HCT116 (cell line): ENCODE measurements around the gene GNB1L. TPM values are rescaled to one million over a fixed set of nuclear protein-coding genes. Genes with fewer than 3 reads are reported as not detected.

Source experiments
- ATAC-seq: fragments of 200-7000 bp; cut with Tn5 transposase; 2 replicates; pipeline ENCODE4 v1.9.1; 2020; ENCODE audit warnings: mild to moderate bottlenecking, moderate library complexity
- BruUV-seq: library from RNA; stranded (reverse); fragments of 400-500 nt; replicated peaks from 2 replicates; lab custom pipeline; 2021; lab: Mats Ljungman, UMichigan
- CTCF ChIA-PET: fragments of 300-600 bp; sonication (Branson Sonifier 250); formaldehyde crosslinking; loops from one replicate; lab custom pipeline; 2021; ENCODE audit warnings: antibody characterized with exemption; lab: Charles Lee
- POLR2A ChIA-PET: fragments of 300-600, 350-600 bp; sonication (Branson Sonifier 250); formaldehyde crosslinking; loops from one replicate; lab custom pipeline; 2021; ENCODE audit warnings: antibody characterized with exemption; lab: Charles Lee
- RAD21 ChIA-PET, 2 experiments: fragments of 300-600 bp; sonication (Branson Sonifier 250); formaldehyde crosslinking; loops; one replicate each; lab custom pipeline; 2023; ENCODE audit warnings: low total read pairs in 2 of 2; ENCODE audit not compliant: uncharacterized antibody in 2 of 2, unreplicated experiment in 2 of 2, low non-redundant PET in 1 of 2; lab: Charles Lee
- DNase-seq: peaks from one replicate; pipeline ENCODE4 v3.0.0-alpha.2; 2010; ENCODE audit warnings: low read depth, low spot score
- H2AFZ ChIP-seq: fragments of 200-600 bp; shearing (Covaris generic), sonication (generic); 2 replicates; pipeline ENCODE4 v1.6.1; 2017; ENCODE audit warnings: low read depth, mixed run types, mixed read lengths, antibody characterized with exemption, low read length; ENCODE audit not compliant: poor library complexity, severe bottlenecking
- H3K27ac ChIP-seq: 2 replicates; pipeline ENCODE4 v1.5.1; 2012; ENCODE audit warnings: low read depth, low read length
- H3K27me3 ChIP-seq: fragments of 200-600 bp; sonication (generic); 2 replicates; pipeline ENCODE4 v1.6.1; 2016; ENCODE audit warnings: mixed run types, low read length, mixed read lengths; ENCODE audit not compliant: insufficient read depth
- H3K36me3 ChIP-seq, 2 experiments: fragments of 200-500 bp in 1 of 2; fragments of 200-600 bp in 1 of 2; sonication (Bioruptor generic) in 1 of 2; sonication (generic) in 1 of 2; 2 replicates each; pipeline versions ENCODE4 v1.5.1 to v1.6.1; 2014 to 2016; ENCODE audit warnings: low read length in 2 of 2, inconsistent platforms in 1 of 2, mixed read lengths in 1 of 2, mixed run types in 1 of 2; ENCODE audit not compliant: insufficient read depth in 2 of 2, control insufficient read depth in 1 of 2
- H3K4me1 ChIP-seq, 2 experiments: fragments of 200-600 bp in 1 of 2; sonication (generic) in 1 of 2; 2 replicates each; pipeline versions ENCODE4 v1.5.1 to v1.6.1; 2012 to 2017; ENCODE audit warnings: low read length in 2 of 2, inconsistent platforms in 1 of 2, mild to moderate bottlenecking in 1 of 2, mixed read lengths in 1 of 2, mixed run types in 1 of 2, moderate library complexity in 1 of 2; ENCODE audit not compliant: insufficient read depth in 2 of 2, control insufficient read depth in 1 of 2
- H3K4me2 ChIP-seq: fragments of 200-600 bp; sonication (generic); 2 replicates; pipeline ENCODE4 v1.6.1; 2017; ENCODE audit warnings: mixed run types, low read length, mixed read lengths
- H3K4me3 ChIP-seq, 2 experiments: fragments of 200-600 bp in 1 of 2; sonication (generic) in 1 of 2; replicated peaks in 1 of 2; 2 replicates each; pipeline ENCODE4 v1.5.1; 2011 to 2016; ENCODE audit warnings: low read length in 2 of 2, control low read depth in 1 of 2, low read depth in 1 of 2, mild to moderate bottlenecking in 1 of 2, mixed read lengths in 1 of 2, mixed run types in 1 of 2
- H3K79me2 ChIP-seq: fragments of 200-600 bp; sonication (generic); 2 replicates; pipeline ENCODE4 v1.6.1; 2017; ENCODE audit warnings: mild to moderate bottlenecking, mixed run types, low read length, moderate library complexity, mixed read lengths; ENCODE audit not compliant: insufficient read depth
- H3K9ac ChIP-seq: fragments of 200-600 bp; sonication (generic); 2 replicates; pipeline ENCODE4 v1.6.1; 2016; ENCODE audit warnings: low read length, mixed read lengths
- H3K9me2 ChIP-seq: fragments of 200-600 bp; sonication (generic), shearing (Covaris generic); 2 replicates; pipeline ENCODE4 v1.6.1; 2017; ENCODE audit warnings: mixed run types, mild to moderate bottlenecking, moderate library complexity; ENCODE audit not compliant: insufficient read depth
- H3K9me3 ChIP-seq, 2 experiments: fragments of 200-500 bp in 1 of 2; fragments of 200-600 bp in 1 of 2; sonication (Bioruptor generic) in 1 of 2; sonication (generic) in 1 of 2; 2 replicates each; pipeline ENCODE4 v1.6.1; 2014 to 2017; ENCODE audit warnings: low read length in 2 of 2, mixed read lengths in 2 of 2, inconsistent platforms in 1 of 2, low read depth in 1 of 2, mild to moderate bottlenecking in 1 of 2, mixed run types in 1 of 2, moderate library complexity in 1 of 2; ENCODE audit not compliant: control insufficient read depth in 1 of 2, insufficient read depth in 1 of 2
- H4K20me1 ChIP-seq: fragments of 200-600 bp; sonication (generic), shearing (Covaris generic); 2 replicates; pipeline ENCODE4 v1.6.1; 2017; ENCODE audit warnings: mixed run types, mild to moderate bottlenecking, moderate library complexity; ENCODE audit not compliant: insufficient read depth
- ATF3 ChIP-seq: IDR thresholded peaks from 2 replicates; pipeline ENCODE4 v1.6.1; 2012
- CBX3 ChIP-seq: IDR thresholded peaks from 2 replicates; pipeline ENCODE4 v1.6.1; 2012; ENCODE audit warnings: low read depth
- CEBPB ChIP-seq: IDR thresholded peaks from 2 replicates; pipeline ENCODE4 v1.6.1; 2012; ENCODE audit warnings: low read depth
- CTCF ChIP-seq, 3 experiments: fragments of 200-600 bp in 1 of 3; sonication (generic) in 1 of 3; IDR thresholded peaks in 2 of 3; conservative IDR thresholded peaks in 1 of 3; 2 replicates each; pipeline ENCODE4 v1.5.1; 2012 to 2017; ENCODE audit warnings: low read depth in 2 of 3, low read length in 2 of 3, antibody characterized with exemption in 1 of 3, borderline replicate concordance in 1 of 3, control low read depth in 1 of 3, mild to moderate bottlenecking in 1 of 3, mixed read lengths in 1 of 3, mixed run types in 1 of 3, moderate library complexity in 1 of 3; ENCODE audit not compliant: insufficient read depth in 1 of 3
- EGR1 ChIP-seq: IDR thresholded peaks from 2 replicates; pipeline ENCODE4 v1.6.1; 2012; ENCODE audit warnings: low read depth
- ELF1 ChIP-seq: IDR thresholded peaks from 2 replicates; pipeline ENCODE4 v1.6.1; 2012; ENCODE audit warnings: low read depth, borderline replicate concordance
- EZH2 ChIP-seq: fragments of 200-600 bp; sonication (generic); IDR thresholded peaks from 2 replicates; pipeline ENCODE4 v1.6.1; 2017; ENCODE audit warnings: antibody characterized with exemption, mixed run types
- EZH2phosphoT487 ChIP-seq: fragments of 200-600 bp; IDR thresholded peaks from 2 replicates; pipeline ENCODE4 v1.6.1; 2018; ENCODE audit warnings: antibody characterized with exemption, borderline replicate concordance
- FOSL1 ChIP-seq: IDR thresholded peaks from 2 replicates; pipeline ENCODE4 v1.6.1; 2012; ENCODE audit warnings: low read depth
- MAX ChIP-seq: IDR thresholded peaks from 2 replicates; pipeline ENCODE4 v1.6.1; 2012
- SRF ChIP-seq: IDR thresholded peaks from 2 replicates; pipeline ENCODE4 v1.6.1; 2012; ENCODE audit warnings: low read depth
- TCF7L2 ChIP-seq: IDR thresholded peaks from 2 replicates; pipeline ENCODE4 v1.7.0; 2011; ENCODE audit warnings: borderline replicate concordance, inconsistent platforms; ENCODE audit not compliant: insufficient read depth, insufficient read length; ENCODE audit errors: extremely low read depth
- ZBTB33 ChIP-seq: IDR thresholded peaks from 2 replicates; pipeline ENCODE4 v1.6.1; 2011; ENCODE audit warnings: mild to moderate bottlenecking, low read length, moderate library complexity; ENCODE audit not compliant: insufficient replicate concordance; ENCODE audit errors: extremely low read depth
- ZFX ChIP-seq: fragments of 450-650 bp; IDR thresholded peaks from 2 replicates; pipeline ENCODE4 v1.6.1; 2017
- intact Hi-C: fragments of 100-400 bp; cut with micrococcal nuclease; formaldehyde crosslinking; loops from 2 replicates; pipeline ENCODE4 v1.10.0; 2022
- total RNA-seq: library from RNA; stranded (reverse); gene quantifications from one replicate; pipeline ENCODE4 v1.2.1, GENCODE V29; 2021; ENCODE audit not compliant: unreplicated experiment

Gene GNB1L
- total RNA-seq, 1 experiment from 2014 or later, result 12.1 TPM

- POLR2A ChIA-PET, result no interaction called here
- Histone ChIP-seq H3K79me2 (peaks cover 40% of the 10 kb centered on the region), H3K27me3 (no peaks in the 10 kb centered on the region), H3K4me2 (no peak overlapping the region), H2AFZ (no peak overlapping the region), H3K36me3 (peaks cover 11 to 19% of the 10 kb centered on the region in 2 experiments; a peak in 3 of 4 replicates), H3K9me3 (peaks cover 0 to 4% of the 10 kb centered on the region in 2 experiments; a peak in 1 of 4 replicates), H3K9me2 (no peaks in the 10 kb centered on the region), H3K27ac (no peak overlapping the region), H3K4me3 (no peak overlapping the region), H3K4me1 (peaks cover 40 to 42% of the 10 kb centered on the region in 2 experiments), H3K9ac (no peak overlapping the region), H4K20me1 (peaks cover 3% of the 10 kb centered on the region; the same call in 1 of the 2 replicates)
- no peak for TF ChIP-seq ZFX
- TF ChIP-seq CBX3, result 0 out of 2 replicates have a peak, but pooled peaks have one; percentile 16
- CTCF ChIA-PET, result no interaction called here
- DNase-seq, result no peak
- RAD21 ChIA-PET, result no interaction called here
- BruUV-seq, result no TSS peak
- intact Hi-C loops, result no loop called here
- ATAC-seq, result no peak
These were observed 7.9 kb downstream of the GNB1L start for GRCh38 chr22:19846620-19847344.

- intact Hi-C loops, result no loop called here
- ChIA-PET CTCF (no interaction called here), RAD21 (no interaction called here), POLR2A (no interaction called here)
- Histone ChIP-seq H3K4me1 (peaks cover 27 to 28% of the 10 kb centered on the region in 2 experiments), H3K27me3 (no peaks in the 10 kb centered on the region), H3K27ac (no peak overlapping the region), H3K4me3 (no peak overlapping the region), H3K79me2 (peaks cover 24% of the 10 kb centered on the region; the same call in 1 of the 2 replicates), H3K9ac (no peak overlapping the region), H3K9me3 (peaks cover 0 to 4% of the 10 kb centered on the region in 2 experiments; a peak in 1 of 4 replicates), H3K36me3 (0 out of 4 replicates have a peak, but pooled peaks cover 0 to 10% of the 10 kb centered on the region in 2 experiments), H3K9me2 (no peaks in the 10 kb centered on the region), H4K20me1 (no peaks in the 10 kb centered on the region), H2AFZ (no peak overlapping the region), H3K4me2 (no peak overlapping the region)
- DNase-seq, result no peak
- TF ChIP-seq ELF1 (no peak), EZH2 (no peak), CTCF (IDR thresholded peaks at IDR 0.05 in 2 of 3, conservative IDR thresholded peaks at IDR 0.05 in 1 of 3; ENCODE audit: borderline replicate concordance in 1 of 3, insufficient read depth in 1 of 3, low read depth in 2 of 3, low read length in 2 of 3) (no peak), TCF7L2 (no peak), ATF3 (no peak), ZBTB33 (no peak), SRF (no peak), EZH2phosphoT487 (no peak), EGR1 (no peak), CBX3 (no peak), FOSL1 (no peak), CEBPB (no peak), MAX (no peak)
- no peak for ATAC-seq
- no TSS peak for BruUV-seq
These were observed 9.5 kb downstream of the GNB1L start for GRCh38 chr22:19845054-19845722.
